Endothelial cell of umbilical vein (primary cell): ENCODE data around the gene WDR37.

Experiments used
- EZH2 ChIP-seq: IDR thresholded peaks from 2 replicates; pipeline ENCODE4 v1.6.1; 2012; ENCODE audit warnings: borderline replicate concordance, low read depth, mild to moderate bottlenecking, moderate library complexity, low read length, inconsistent platforms; ENCODE audit not compliant: severe bottlenecking
- FOS ChIP-seq: IDR thresholded peaks from 2 replicates; pipeline ENCODE4 v1.6.1; 2011; ENCODE audit warnings: mild to moderate bottlenecking, low read length, moderate library complexity, borderline replicate concordance; ENCODE audit not compliant: insufficient read depth
- GATA2 ChIP-seq: IDR thresholded peaks from 2 replicates; pipeline ENCODE4 v1.7.0; 2011; ENCODE audit warnings: low read depth, mild to moderate bottlenecking, moderate library complexity, mixed read lengths, low read length; ENCODE audit not compliant: insufficient read length, insufficient read depth
- JUN ChIP-seq: IDR thresholded peaks from 2 replicates; pipeline ENCODE4 v1.6.1; 2011; ENCODE audit warnings: borderline replicate concordance, low read depth; ENCODE audit not compliant: insufficient read length, insufficient read depth
- MYC ChIP-seq: IDR thresholded peaks from one replicate; pipeline ENCODE4 v1.6.1; 2011; ENCODE audit warnings: mild to moderate bottlenecking, low read depth, low read length
- POLR2A ChIP-seq: IDR thresholded peaks from 2 replicates; pipeline ENCODE4 v1.6.1; 2012; ENCODE audit warnings: low read depth, mild to moderate bottlenecking, control low read depth, low read length
- POLR2AphosphoS5 ChIP-seq: IDR thresholded peaks from 2 replicates; pipeline ENCODE4 v1.6.1; 2012; ENCODE audit warnings: low read depth, mild to moderate bottlenecking, control low read depth, low read length, moderate library complexity; ENCODE audit not compliant: insufficient read depth
- TF ChIP-seq, protein P1 (sequence below), 2 donors: IDR thresholded peaks; 1 replicate in 1 of 2; 2 replicates in 1 of 2; pipeline ENCODE4 v1.5.1; 2011; ENCODE audit warnings: low read length in 2 of 2, mild to moderate bottlenecking in 2 of 2, moderate library complexity in 2 of 2, control low read depth in 1 of 2, inconsistent platforms in 1 of 2, low read depth in 1 of 2; ENCODE audit not compliant: insufficient read depth in 1 of 2; ENCODE audit errors: extremely low read depth in 1 of 2
- TF ChIP-seq, protein P2 (sequence below): IDR thresholded peaks from 2 replicates; pipeline ENCODE4 v1.6.1; 2011; ENCODE audit not compliant: insufficient read depth, insufficient read length

DNA sequence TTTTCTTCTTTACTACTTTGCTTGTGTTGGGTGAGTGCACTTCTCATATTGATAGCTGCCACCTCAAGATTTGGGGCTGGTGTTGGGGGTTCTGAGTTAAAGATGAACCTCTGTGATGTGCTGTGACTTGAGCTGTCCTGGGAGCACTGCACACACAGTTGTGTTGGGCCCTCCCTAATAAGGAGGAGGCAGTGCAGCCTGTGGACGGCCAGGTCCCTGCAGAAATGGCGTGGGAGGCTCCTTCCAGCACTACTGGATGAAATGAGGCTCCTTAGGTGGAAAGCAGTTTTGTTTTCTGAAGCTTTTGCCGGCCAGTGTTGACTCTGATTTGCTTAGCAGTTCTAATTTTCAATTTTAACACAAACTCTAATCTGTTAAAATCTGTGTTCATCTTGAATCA lies 44.0 kb downstream of the WDR37 start:
- TF ChIP-seq, protein P1, sequence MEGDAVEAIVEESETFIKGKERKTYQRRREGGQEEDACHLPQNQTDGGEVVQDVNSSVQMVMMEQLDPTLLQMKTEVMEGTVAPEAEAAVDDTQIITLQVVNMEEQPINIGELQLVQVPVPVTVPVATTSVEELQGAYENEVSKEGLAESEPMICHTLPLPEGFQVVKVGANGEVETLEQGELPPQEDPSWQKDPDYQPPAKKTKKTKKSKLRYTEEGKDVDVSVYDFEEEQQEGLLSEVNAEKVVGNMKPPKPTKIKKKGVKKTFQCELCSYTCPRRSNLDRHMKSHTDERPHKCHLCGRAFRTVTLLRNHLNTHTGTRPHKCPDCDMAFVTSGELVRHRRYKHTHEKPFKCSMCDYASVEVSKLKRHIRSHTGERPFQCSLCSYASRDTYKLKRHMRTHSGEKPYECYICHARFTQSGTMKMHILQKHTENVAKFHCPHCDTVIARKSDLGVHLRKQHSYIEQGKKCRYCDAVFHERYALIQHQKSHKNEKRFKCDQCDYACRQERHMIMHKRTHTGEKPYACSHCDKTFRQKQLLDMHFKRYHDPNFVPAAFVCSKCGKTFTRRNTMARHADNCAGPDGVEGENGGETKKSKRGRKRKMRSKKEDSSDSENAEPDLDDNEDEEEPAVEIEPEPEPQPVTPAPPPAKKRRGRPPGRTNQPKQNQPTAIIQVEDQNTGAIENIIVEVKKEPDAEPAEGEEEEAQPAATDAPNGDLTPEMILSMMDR (IDR thresholded peaks at IDR 0.05; ENCODE audit: extremely low read depth in 1 of 2, insufficient read depth in 1 of 2, low read depth in 1 of 2, low read length in 2 of 2): no peak
- TF ChIP-seq POLR2A (no peak), EZH2 (no peak), MYC (no peak), FOS (no peak), JUN (no peak), POLR2AphosphoS5 (no peak), GATA2 (no peak)
- TF ChIP-seq, protein P2, sequence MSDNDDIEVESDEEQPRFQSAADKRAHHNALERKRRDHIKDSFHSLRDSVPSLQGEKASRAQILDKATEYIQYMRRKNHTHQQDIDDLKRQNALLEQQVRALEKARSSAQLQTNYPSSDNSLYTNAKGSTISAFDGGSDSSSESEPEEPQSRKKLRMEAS: no peak
